H1 (cell line): Measurements from ENCODE around the gene ARHGEF19. TPM values are rescaled to one million over a fixed set of nuclear protein-coding genes. Genes with fewer than 3 reads are reported as not detected.

Source experiments
- CTCF ChIA-PET: fragments of 300-600 bp; sonication (Branson Sonifier 250); formaldehyde crosslinking; loops from one replicate; lab custom pipeline; 2021; ENCODE audit not compliant: partially characterized antibody; lab: Charles Lee
- POLR2A ChIA-PET: fragments of 300-600 bp; sonication (Branson Sonifier 250); formaldehyde crosslinking; loops from one replicate; lab custom pipeline; 2021; ENCODE audit warnings: inconsistent platforms; ENCODE audit not compliant: partially characterized antibody; lab: Charles Lee
- DNase-seq, 2 experiments: peaks; one replicate each; pipeline versions ENCODE4 v3.0.0 to v3.0.0-alpha.2; 2010 to 2022; ENCODE audit warnings: low spot score in 2 of 2, low read depth in 1 of 2, mixed read lengths in 1 of 2
- FAIRE-seq: peaks from 2 replicates; lab custom pipeline; 2011; peaks lifted over from hg19 to GRCh38; lab: Jason Lieb, UNC
- H2AFZ ChIP-seq: 2 replicates; pipeline ENCODE4 v1.8.1; 2012; ENCODE audit warnings: low read length, inconsistent platforms
- H2AK5ac ChIP-seq: 2 replicates; pipeline ENCODE4 v1.6.1; 2013; ENCODE audit warnings: low read depth, low read length
- H2BK120ac ChIP-seq: replicated peaks from 2 replicates; pipeline ENCODE3; 2013; ENCODE audit warnings: low read depth, low read length, inconsistent platforms
- H2BK12ac ChIP-seq: 2 replicates; pipeline ENCODE4 v1.6.1; 2013; ENCODE audit warnings: low read depth, low read length
- H2BK15ac ChIP-seq: 2 replicates; pipeline ENCODE4 v1.6.1; 2013; ENCODE audit warnings: low read length
- H2BK20ac ChIP-seq: 2 replicates; pipeline ENCODE4 v1.6.1; 2013; ENCODE audit warnings: low read length
- H2BK5ac ChIP-seq: 2 replicates; pipeline ENCODE4 v1.6.1; 2013; ENCODE audit warnings: low read depth, low read length
- H3K14ac ChIP-seq: 2 replicates; pipeline ENCODE4 v1.6.1; 2013; ENCODE audit warnings: inconsistent platforms; ENCODE audit not compliant: insufficient read length
- H3K18ac ChIP-seq: 2 replicates; pipeline ENCODE4 v1.6.1; 2013; ENCODE audit warnings: low read length; ENCODE audit errors: extremely low read depth
- H3K23ac ChIP-seq: 2 replicates; pipeline ENCODE4 v1.6.1; 2013; ENCODE audit warnings: inconsistent platforms; ENCODE audit not compliant: insufficient read length
- H3K23me2 ChIP-seq: 2 replicates; pipeline ENCODE4 v1.6.1; 2013; ENCODE audit warnings: low read depth, low read length
- H3K27ac ChIP-seq: 2 replicates; pipeline ENCODE4 v1.6.1; 2011; ENCODE audit warnings: low read depth, low read length, inconsistent platforms
- H3K27me3 ChIP-seq, 4 experiments: replicated peaks in 1 of 4; 1 replicate in 1 of 4; 2 replicates in 3 of 4; pipeline versions ENCODE4 v1.6.1 to v1.8.1; 2011 to 2013; ENCODE audit warnings: low read length in 3 of 4, mild to moderate bottlenecking in 3 of 4, inconsistent platforms in 2 of 4, mixed read lengths in 2 of 4, moderate library complexity in 1 of 4; ENCODE audit not compliant: control insufficient read depth in 3 of 4, insufficient read depth in 3 of 4; ENCODE audit errors: extremely low read depth in 1 of 4
- H3K36me3 ChIP-seq, 4 experiments: 2 replicates each; pipeline versions ENCODE4 v1.6.1 to v1.8.1; 2011 to 2013; ENCODE audit warnings: mild to moderate bottlenecking in 4 of 4, low read length in 3 of 4, moderate library complexity in 2 of 4, control low read depth in 1 of 4, inconsistent platforms in 1 of 4; ENCODE audit not compliant: insufficient read depth in 4 of 4, control insufficient read depth in 2 of 4
- H3K4ac ChIP-seq: replicated peaks from 2 replicates; pipeline ENCODE3; 2013; ENCODE audit warnings: low read length, low read depth, mixed read lengths, inconsistent platforms; ENCODE audit not compliant: insufficient read length
- H3K4me1 ChIP-seq, 4 experiments: replicated peaks in 1 of 4; 1 replicate in 1 of 4; 2 replicates in 3 of 4; pipeline versions ENCODE4 v1.6.1 to v1.8.1; 2011 to 2013; ENCODE audit warnings: low read length in 3 of 4, inconsistent platforms in 2 of 4, mixed read lengths in 1 of 4; ENCODE audit not compliant: insufficient read depth in 4 of 4, control insufficient read depth in 3 of 4
- H3K4me2 ChIP-seq, 2 experiments: 2 replicates each; pipeline versions ENCODE4 v1.6.1 to v1.8.1; 2011 to 2013; ENCODE audit warnings: low read depth in 2 of 2, low read length in 2 of 2, control low read depth in 1 of 2, inconsistent platforms in 1 of 2, mild to moderate bottlenecking in 1 of 2; ENCODE audit not compliant: insufficient read depth in 1 of 2
- H3K4me3 ChIP-seq, 4 experiments: fragments of 200-600, 300-600 bp in 1 of 4; sonication (generic), shearing (Covaris generic), sonication (Bioruptor Twin) in 1 of 4; 2 replicates each; pipeline versions ENCODE4 v1.5.1 to v1.8.1; 2011 to 2016; ENCODE audit warnings: low read length in 4 of 4, low read depth in 3 of 4, control low read depth in 2 of 4, inconsistent platforms in 2 of 4, mild to moderate bottlenecking in 2 of 4, mixed read lengths in 1 of 4, moderate library complexity in 1 of 4; ENCODE audit not compliant: insufficient read depth in 2 of 4; ENCODE audit errors: extremely low read depth in 1 of 4
- H3K56ac ChIP-seq: replicated peaks from 2 replicates; pipeline ENCODE3; 2013; ENCODE audit warnings: low read depth, mild to moderate bottlenecking, mixed read lengths, low read length, inconsistent platforms; ENCODE audit not compliant: insufficient read length
- H3K79me1 ChIP-seq: 2 replicates; pipeline ENCODE4 v1.6.1; 2013; ENCODE audit warnings: low read depth, low read length, control low read depth
- H3K79me2 ChIP-seq, 2 experiments: 2 replicates each; pipeline versions ENCODE4 v1.6.1 to v1.8.1; 2012 to 2013; ENCODE audit warnings: low read length in 2 of 2, mild to moderate bottlenecking in 2 of 2, inconsistent platforms in 1 of 2; ENCODE audit not compliant: insufficient read depth in 2 of 2, control insufficient read depth in 1 of 2
- H3K9ac ChIP-seq, 4 experiments: replicated peaks in 1 of 4; 1 replicate in 1 of 4; 2 replicates in 3 of 4; pipeline versions ENCODE4 v1.6.1 to v1.8.1; 2011 to 2013; ENCODE audit warnings: low read depth in 3 of 4, low read length in 3 of 4, control low read depth in 2 of 4, mild to moderate bottlenecking in 2 of 4, moderate library complexity in 2 of 4, inconsistent platforms in 1 of 4; ENCODE audit errors: extremely low read depth in 1 of 4
- H3K9me3 ChIP-seq, 2 experiments: 2 replicates each; pipeline versions ENCODE4 v1.6.1 to v1.8.1; 2012 to 2013; ENCODE audit warnings: mild to moderate bottlenecking in 2 of 2, moderate library complexity in 2 of 2, control low read depth in 1 of 2, inconsistent platforms in 1 of 2, low read depth in 1 of 2, low read length in 1 of 2, mixed read lengths in 1 of 2; ENCODE audit not compliant: insufficient read depth in 2 of 2
- H4K20me1 ChIP-seq, 2 experiments: replicated peaks in 1 of 2; 2 replicates each; pipeline versions ENCODE3 to v1.8.1; 2011 to 2013; ENCODE audit warnings: inconsistent platforms in 2 of 2, low read length in 2 of 2, mild to moderate bottlenecking in 1 of 2; ENCODE audit not compliant: insufficient read depth in 2 of 2, control insufficient read depth in 1 of 2
- H4K5ac ChIP-seq: 2 replicates; pipeline ENCODE4 v1.6.1; 2013; ENCODE audit warnings: low read length, low read depth, mixed read lengths, inconsistent platforms; ENCODE audit not compliant: insufficient read length
- H4K8ac ChIP-seq: 2 replicates; pipeline ENCODE4 v1.8.0; 2013; ENCODE audit warnings: mild to moderate bottlenecking, moderate library complexity, low read length, inconsistent platforms; ENCODE audit not compliant: insufficient read depth; ENCODE audit errors: extremely low read depth
- H4K91ac ChIP-seq: replicated peaks from 2 replicates; pipeline ENCODE3; 2013; ENCODE audit warnings: low read length, mixed read lengths, inconsistent platforms; ENCODE audit not compliant: insufficient read length
- ASH2L ChIP-seq: fragments of 200-600, 300-600 bp; sonication (generic); IDR thresholded peaks from one replicate; pipeline ENCODE4 v1.7.1; 2017; ENCODE audit warnings: low read length
- CHD2 ChIP-seq: IDR thresholded peaks from 2 replicates; pipeline ENCODE4 v1.6.1; 2012; ENCODE audit warnings: low read length, improper control_type of control experiment
- GABPA ChIP-seq: IDR thresholded peaks from 2 replicates; pipeline ENCODE4 v1.6.1; 2011; ENCODE audit warnings: mild to moderate bottlenecking, low read length, moderate library complexity, borderline replicate concordance; ENCODE audit not compliant: insufficient read depth
- JUND ChIP-seq: IDR thresholded peaks from 2 replicates; pipeline ENCODE4 v1.6.1; 2011; ENCODE audit warnings: mild to moderate bottlenecking, improper control_type of control experiment, low read length
- PHF8 ChIP-seq: fragments of 200-600 bp; sonication (generic); conservative IDR thresholded peaks from 2 replicates; pipeline ENCODE4 v1.7.1; 2012; ENCODE audit warnings: low read depth, mild to moderate bottlenecking, inconsistent platforms, low read length, moderate library complexity
- SAP30 ChIP-seq: fragments of 300-600 bp; sonication (generic); IDR thresholded peaks from 2 replicates; pipeline ENCODE4 v1.7.1; 2012; ENCODE audit warnings: low read length, moderate library complexity, mild to moderate bottlenecking, inconsistent platforms; ENCODE audit not compliant: insufficient read depth, insufficient replicate concordance
- TAF7 ChIP-seq: optimal IDR thresholded peaks from 2 replicates; pipeline ENCODE3; 2011; ENCODE audit warnings: low read depth, mild to moderate bottlenecking, inconsistent platforms, low read length, moderate library complexity, borderline replicate concordance
- ZNF274 ChIP-seq: IDR thresholded peaks from 2 replicates; pipeline ENCODE4 v1.7.0; 2012; ENCODE audit warnings: low read length, borderline replicate concordance; ENCODE audit errors: extremely low read depth
- WGBS, 2 experiments: shearing (Covaris generic) in 1 of 2; methylation state at CpG; one replicate each; pipeline versions ENCODE4 v1.1.6 to v1.1.7; 2013 to 2015; ENCODE audit warnings: low lambda C conversion rate in 2 of 2, mixed read lengths in 2 of 2, inconsistent platforms in 1 of 2, low coverage in 1 of 2, missing lambda C conversion rate in 1 of 2; ENCODE audit not compliant: insufficient replicate concordance in 2 of 2, insufficient coverage in 1 of 2, insufficient read length in 1 of 2; ENCODE audit errors: extremely low coverage in 1 of 2, missing lambda C conversion rate in 1 of 2; 5-methylcytosine and 5-hydroxymethylcytosine counted together
- polyA plus RNA-seq, 7 experiments: library from polyadenylated mRNA; depleted of rRNA in 3 of 7; stranded (reverse) in 5 of 7; unstranded in 2 of 7; fragments of >200 nt in 5 of 7; fragments of 200-250 nt in 2 of 7; gene quantifications; 1 replicate in 5 of 7; 2 replicates in 1 of 7; 4 replicates in 1 of 7; pipeline versions ENCODE4 v1.2.1 to v1.2.3, GENCODE V29; 2011 to 2013; ENCODE audit warnings: missing spikeins in 2 of 7, mixed read lengths in 2 of 7
- total RNA-seq: library from RNA; stranded (reverse); fragmentation: NEBNext Ultra II Directional; extraction: Animal tissue kit (Norgen Biotek cat#: 25700); gene quantifications from 2 replicates; pipeline ENCODE4 v1.2.1, GENCODE V29; 2021

ARHGEF19 gene
- total and polyA plus RNA-seq, 2 of the 8 experiments (the other 6 are each of a cell fraction or from before 2014, with no cell fraction given): 47.5 to 56.4 TPM

DNA sequence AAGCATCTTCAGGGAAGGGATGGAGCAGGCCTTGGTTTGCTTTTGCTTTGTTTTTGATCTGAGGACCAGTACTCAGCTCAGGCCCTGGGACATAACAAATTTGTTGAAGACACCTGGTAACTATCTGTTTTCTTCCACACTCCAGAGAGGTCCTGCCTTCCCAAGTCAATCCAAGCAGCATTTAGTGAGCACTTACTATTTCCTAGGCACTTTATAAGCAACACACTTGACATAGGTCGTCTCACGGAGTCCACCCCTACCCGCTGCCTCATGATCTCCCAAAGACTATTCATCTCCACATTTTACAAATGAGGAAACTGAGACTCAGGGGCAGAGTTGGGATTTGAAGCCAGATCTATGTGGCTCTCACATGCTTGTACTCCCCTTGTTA lies 42.2 kb downstream of the ARHGEF19 start:
- H3K23ac ChIP-seq: no peak overlapping the region
- CTCF ChIA-PET: interaction anchor here (0.7 to 1.7 kb wide), 5 partner anchors 8 to 57 kb away, joined by 3 to 5 read pairs (median 3); partner anchors contain the start of gene EPHA2
- no peak overlapping the region for H3K14ac ChIP-seq
- H3K79me1 ChIP-seq: no peaks in the 10 kb centered on the region
- H3K4me2 ChIP-seq: no peak overlapping the region
- H2BK15ac ChIP-seq: peak overlapping the region; percentile 29; the same call in 1 of the 2 replicates
- no peaks in the 10 kb centered on the region for H3K9me3 ChIP-seq
- FAIRE-seq (no peak), DNase-seq (no peak)
- H3K4ac ChIP-seq: no peak overlapping the region
- H3K18ac ChIP-seq: no peak overlapping the region
- H3K27ac ChIP-seq: no peak overlapping the region
- H3K4me3 ChIP-seq: no peak overlapping the region
- TF ChIP-seq SAP30 (no peak), GABPA (no peak), JUND (no peak), CHD2 (no peak), ZNF274 (no peak), PHF8 (no peak), TAF7 (no peak), ASH2L (no peak)
- peak overlapping the region; percentile 3; the same call in 1 of the 2 replicates for H2BK20ac ChIP-seq
- H2BK5ac ChIP-seq: no peak overlapping the region
- no peak overlapping the region for H4K8ac ChIP-seq
- H3K27me3 ChIP-seq: no peaks in the 10 kb centered on the region; a peak in 1 of 7 replicates
- peaks cover 5 to 24% (median 15%) of the 10 kb centered on the region in 4 experiments for H3K4me1 ChIP-seq
- H2BK120ac ChIP-seq: no peak overlapping the region
- H2AFZ ChIP-seq: no peak overlapping the region
- H3K56ac ChIP-seq: no peak overlapping the region
- POLR2A ChIA-PET: interaction anchor here (3.3 kb wide), 1 partner anchor 8 kb away, joined by 14 read pairs; no protein-coding TSS in a partner anchor
- peaks cover 4% of the 10 kb centered on the region; the same call in 1 of the 2 replicates for H3K23me2 ChIP-seq
- H2BK12ac ChIP-seq: peak overlapping the region; percentile 6; the same call in 1 of the 2 replicates
- no peaks in the 10 kb centered on the region for H3K79me2 ChIP-seq
- H4K5ac ChIP-seq: no peak overlapping the region
- H3K9ac ChIP-seq: no peak overlapping the region
- H4K91ac ChIP-seq: no peak overlapping the region
- H3K36me3 ChIP-seq: no peaks in the 10 kb centered on the region
- no peaks in the 10 kb centered on the region for H4K20me1 ChIP-seq
- H2AK5ac ChIP-seq: no peak overlapping the region
- 89% methylated on average over 3 of the region's 3 CpGs; no CpG with 5 or more reads in 1 of the 2 experiments for WGBS, 2 experiments
